Calu3 (cell line): ENCODE data around the gene GRAMD1A. TPM values are rescaled to one million over a fixed set of nuclear protein-coding genes. Genes with fewer than 3 reads are reported as not detected.
A peak's percentile ranks its signal among the peaks of the same experiment; 100 is the strongest.
"Not testable (repeated sequence)": the region's sequence is repeated elsewhere in the genome, so short reads cannot be mapped to it uniquely, and the experiment has no call there.

Experiments used
- BruUV-seq: library from RNA; stranded (reverse); fragments of 400-500 nt; replicated peaks from 2 replicates; lab custom pipeline; 2021; lab: Mats Ljungman, UMichigan
- CTCF ChIA-PET: fragments of 300-600 bp; sonication (Branson Sonifier 250); formaldehyde crosslinking; loops from one replicate; lab custom pipeline; 2022; ENCODE audit warnings: antibody characterized with exemption; lab: Charles Lee
- DNase-seq: peaks from one replicate; pipeline ENCODE4 v3.0.0; 2022
- H3K27ac Mint-ChIP-seq: one replicate; pipeline ENCODE4 v1.8.0; 2022; ENCODE audit warnings: mixed read lengths; ENCODE audit not compliant: unreplicated experiment
- H3K27me3 Mint-ChIP-seq: one replicate; pipeline ENCODE4 v1.8.0; 2022; ENCODE audit warnings: mixed read lengths; ENCODE audit not compliant: unreplicated experiment
- H3K36me3 Mint-ChIP-seq: one replicate; pipeline ENCODE4 v1.8.0; 2022; ENCODE audit warnings: mild to moderate bottlenecking, moderate library complexity, mixed read lengths; ENCODE audit not compliant: insufficient read depth, unreplicated experiment
- H3K4me1 Mint-ChIP-seq: one replicate; pipeline ENCODE4 v1.8.0; 2022; ENCODE audit warnings: mild to moderate bottlenecking, low read depth, mixed read lengths; ENCODE audit not compliant: unreplicated experiment
- H3K4me3 Mint-ChIP-seq: one replicate; pipeline ENCODE4 v1.8.0; 2022; ENCODE audit warnings: mild to moderate bottlenecking, low read depth, moderate library complexity, mixed read lengths; ENCODE audit not compliant: unreplicated experiment
- H3K9me3 Mint-ChIP-seq: one replicate; pipeline ENCODE4 v1.8.0; 2022; ENCODE audit warnings: low read depth, mixed read lengths; ENCODE audit not compliant: unreplicated experiment
- intact Hi-C: fragments of 100-400 bp; cut with micrococcal nuclease; formaldehyde crosslinking; loops from one replicate; pipeline ENCODE4 v1.10.0; 2022; ENCODE audit not compliant: unreplicated experiment
- total RNA-seq: library from RNA; stranded (reverse); gene quantifications from 2 replicates; pipeline ENCODE4 v1.2.3, GENCODE V29; 2022
- TF ChIP-seq, protein P1 (sequence below): fragments of 200-600 bp; IDR thresholded peaks from one replicate; pipeline ENCODE4 v1.8.0; 2022; ENCODE audit warnings: antibody characterized with exemption; ENCODE audit not compliant: unreplicated experiment

Gene GRAMD1A
- total RNA-seq, 1 experiment from 2014 or later: 126 TPM

- Mint-ChIP-seq H3K4me1 (peaks cover 54% of the 10 kb centered on the region), H3K27ac (peak overlapping the region; percentile 90), H3K4me3 (peak overlapping the region; percentile 46), H3K9me3 (no peaks in the 10 kb centered on the region), H3K36me3 (peaks cover 60% of the 10 kb centered on the region), H3K27me3 (no peaks in the 10 kb centered on the region)
- TF ChIP-seq, protein P1, sequence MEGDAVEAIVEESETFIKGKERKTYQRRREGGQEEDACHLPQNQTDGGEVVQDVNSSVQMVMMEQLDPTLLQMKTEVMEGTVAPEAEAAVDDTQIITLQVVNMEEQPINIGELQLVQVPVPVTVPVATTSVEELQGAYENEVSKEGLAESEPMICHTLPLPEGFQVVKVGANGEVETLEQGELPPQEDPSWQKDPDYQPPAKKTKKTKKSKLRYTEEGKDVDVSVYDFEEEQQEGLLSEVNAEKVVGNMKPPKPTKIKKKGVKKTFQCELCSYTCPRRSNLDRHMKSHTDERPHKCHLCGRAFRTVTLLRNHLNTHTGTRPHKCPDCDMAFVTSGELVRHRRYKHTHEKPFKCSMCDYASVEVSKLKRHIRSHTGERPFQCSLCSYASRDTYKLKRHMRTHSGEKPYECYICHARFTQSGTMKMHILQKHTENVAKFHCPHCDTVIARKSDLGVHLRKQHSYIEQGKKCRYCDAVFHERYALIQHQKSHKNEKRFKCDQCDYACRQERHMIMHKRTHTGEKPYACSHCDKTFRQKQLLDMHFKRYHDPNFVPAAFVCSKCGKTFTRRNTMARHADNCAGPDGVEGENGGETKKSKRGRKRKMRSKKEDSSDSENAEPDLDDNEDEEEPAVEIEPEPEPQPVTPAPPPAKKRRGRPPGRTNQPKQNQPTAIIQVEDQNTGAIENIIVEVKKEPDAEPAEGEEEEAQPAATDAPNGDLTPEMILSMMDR: no peak
- no peak for DNase-seq
- no TSS peak for BruUV-seq
- CTCF ChIA-PET: interaction anchor here (0.5 to 2.0 kb wide), 6 partner anchors 11 to 135 kb away, joined by 3 to 22 read pairs (median 6); no protein-coding TSS in a partner anchor
- intact Hi-C loops: loop anchor here (10.0 kb wide), 1 partner anchor 82 kb away; the partner anchor contains the start of gene ZNF30
Measured at GRCh38 chr19:35006999-35007365, 6.9 kb downstream of the GRAMD1A start.

DNA sequence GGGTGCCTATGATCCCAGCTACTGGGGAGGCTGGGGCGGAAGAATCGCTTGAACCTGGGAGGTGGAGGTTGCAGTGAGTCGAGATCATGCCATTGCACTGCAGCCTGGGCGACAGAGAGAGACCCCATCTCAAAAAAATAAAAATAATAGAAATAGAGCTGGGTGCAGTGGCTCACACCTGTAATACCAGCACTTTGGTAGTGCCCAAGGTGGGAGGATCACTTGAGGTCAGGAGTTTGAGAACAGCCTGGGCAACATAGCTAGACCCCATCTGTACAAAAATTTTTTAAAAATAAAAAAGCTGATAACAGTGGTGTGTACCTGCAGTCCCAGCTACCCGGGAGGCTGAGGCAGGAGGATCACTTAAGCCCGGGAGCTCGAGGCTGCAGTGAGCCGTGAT lies 7.3 kb downstream of the GRAMD1A start:
- H3K4me3 Mint-ChIP-seq, H3K9me3 Mint-ChIP-seq, DNase-seq, H3K27me3 Mint-ChIP-seq, BruUV-seq: not testable (repeated sequence)
- Mint-ChIP-seq H3K27ac (peak overlapping the region; percentile 90), H3K4me1 (peaks cover 50% of the 10 kb centered on the region), H3K36me3 (peaks cover 60% of the 10 kb centered on the region)
- intact Hi-C loops: loop anchor here (10.0 kb wide), 1 partner anchor 83 kb away; the partner anchor contains the start of gene ZNF30
- CTCF ChIA-PET: interaction anchor here (1.9 to 2.0 kb wide), 2 partner anchors 12 to 34 kb away, joined by 7 to 22 read pairs; no protein-coding TSS in a partner anchor

DNA sequence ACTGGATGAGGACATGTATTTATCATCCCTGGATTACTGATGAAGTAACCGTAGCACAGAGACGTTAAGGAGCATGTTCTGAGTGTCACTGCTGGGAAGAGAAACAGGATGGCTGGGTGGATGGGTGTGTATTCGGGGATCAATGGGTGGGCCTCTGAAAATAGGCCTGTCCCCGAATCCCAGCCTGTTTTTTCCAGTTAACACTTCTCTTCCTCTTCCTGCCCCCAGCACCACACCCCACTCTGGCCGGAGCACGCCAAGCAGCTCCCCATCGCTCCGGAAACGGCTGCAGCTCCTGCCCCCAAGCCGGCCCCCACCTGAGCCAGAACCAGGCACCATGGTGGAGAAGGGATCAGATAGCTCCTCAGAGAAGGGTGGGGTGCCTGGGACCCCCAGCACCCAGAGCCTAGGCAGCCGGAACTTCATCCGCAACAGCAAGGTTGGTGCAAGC lies 8.8 kb downstream of the GRAMD1A start:
- no peak for DNase-seq
- H3K4me1 Mint-ChIP-seq: peaks cover 48% of the 10 kb centered on the region
- intact Hi-C loops: loop anchor here (10.0 kb wide), 1 partner anchor 84 kb away; the partner anchor contains the start of gene ZNF30
- H3K9me3 Mint-ChIP-seq: no peaks in the 10 kb centered on the region
- H3K36me3 Mint-ChIP-seq: peaks cover 61% of the 10 kb centered on the region
- no peak overlapping the region for H3K4me3 Mint-ChIP-seq
- no TSS peak for BruUV-seq
- TF ChIP-seq, protein P1: no peak
- H3K27ac Mint-ChIP-seq: no peak overlapping the region
- CTCF ChIA-PET: no interaction called here
- H3K27me3 Mint-ChIP-seq: no peaks in the 10 kb centered on the region

GRCh38 chr19:35009424-35010415 lies 9.6 kb downstream of the GRAMD1A start:
- no peak overlapping the region for H3K4me3 Mint-ChIP-seq
- TF ChIP-seq, protein P1: no peak
- H3K4me1 Mint-ChIP-seq: peaks cover 41% of the 10 kb centered on the region
- H3K9me3 Mint-ChIP-seq: no peaks in the 10 kb centered on the region
- H3K27me3 Mint-ChIP-seq: no peaks in the 10 kb centered on the region
- intact Hi-C loops: loop anchor here (10.0 kb wide), 1 partner anchor 85 kb away; the partner anchor contains the start of gene ZNF30
- no peak for DNase-seq
- CTCF ChIA-PET: no interaction called here
- BruUV-seq: no TSS peak
- H3K36me3 Mint-ChIP-seq: peaks cover 63% of the 10 kb centered on the region
- H3K27ac Mint-ChIP-seq: no peak overlapping the region
